Measurements from ENCODE around the gene ZFHX2. TPM values are rescaled to one million over a fixed set of nuclear protein-coding genes. Genes with fewer than 3 reads are reported as not detected.
"Not testable (repeated sequence)": the region's sequence is repeated elsewhere in the genome, so short reads cannot be mapped to it uniquely, and the experiment has no call there.

ZFHX2 gene
- total and polyA plus RNA-seq, 2 of the 13 experiments (the other 11 are each of a cell fraction or from before 2014, with no cell fraction given): 0.17 to 0.44 TPM

- TF ChIP-seq, protein P1, sequence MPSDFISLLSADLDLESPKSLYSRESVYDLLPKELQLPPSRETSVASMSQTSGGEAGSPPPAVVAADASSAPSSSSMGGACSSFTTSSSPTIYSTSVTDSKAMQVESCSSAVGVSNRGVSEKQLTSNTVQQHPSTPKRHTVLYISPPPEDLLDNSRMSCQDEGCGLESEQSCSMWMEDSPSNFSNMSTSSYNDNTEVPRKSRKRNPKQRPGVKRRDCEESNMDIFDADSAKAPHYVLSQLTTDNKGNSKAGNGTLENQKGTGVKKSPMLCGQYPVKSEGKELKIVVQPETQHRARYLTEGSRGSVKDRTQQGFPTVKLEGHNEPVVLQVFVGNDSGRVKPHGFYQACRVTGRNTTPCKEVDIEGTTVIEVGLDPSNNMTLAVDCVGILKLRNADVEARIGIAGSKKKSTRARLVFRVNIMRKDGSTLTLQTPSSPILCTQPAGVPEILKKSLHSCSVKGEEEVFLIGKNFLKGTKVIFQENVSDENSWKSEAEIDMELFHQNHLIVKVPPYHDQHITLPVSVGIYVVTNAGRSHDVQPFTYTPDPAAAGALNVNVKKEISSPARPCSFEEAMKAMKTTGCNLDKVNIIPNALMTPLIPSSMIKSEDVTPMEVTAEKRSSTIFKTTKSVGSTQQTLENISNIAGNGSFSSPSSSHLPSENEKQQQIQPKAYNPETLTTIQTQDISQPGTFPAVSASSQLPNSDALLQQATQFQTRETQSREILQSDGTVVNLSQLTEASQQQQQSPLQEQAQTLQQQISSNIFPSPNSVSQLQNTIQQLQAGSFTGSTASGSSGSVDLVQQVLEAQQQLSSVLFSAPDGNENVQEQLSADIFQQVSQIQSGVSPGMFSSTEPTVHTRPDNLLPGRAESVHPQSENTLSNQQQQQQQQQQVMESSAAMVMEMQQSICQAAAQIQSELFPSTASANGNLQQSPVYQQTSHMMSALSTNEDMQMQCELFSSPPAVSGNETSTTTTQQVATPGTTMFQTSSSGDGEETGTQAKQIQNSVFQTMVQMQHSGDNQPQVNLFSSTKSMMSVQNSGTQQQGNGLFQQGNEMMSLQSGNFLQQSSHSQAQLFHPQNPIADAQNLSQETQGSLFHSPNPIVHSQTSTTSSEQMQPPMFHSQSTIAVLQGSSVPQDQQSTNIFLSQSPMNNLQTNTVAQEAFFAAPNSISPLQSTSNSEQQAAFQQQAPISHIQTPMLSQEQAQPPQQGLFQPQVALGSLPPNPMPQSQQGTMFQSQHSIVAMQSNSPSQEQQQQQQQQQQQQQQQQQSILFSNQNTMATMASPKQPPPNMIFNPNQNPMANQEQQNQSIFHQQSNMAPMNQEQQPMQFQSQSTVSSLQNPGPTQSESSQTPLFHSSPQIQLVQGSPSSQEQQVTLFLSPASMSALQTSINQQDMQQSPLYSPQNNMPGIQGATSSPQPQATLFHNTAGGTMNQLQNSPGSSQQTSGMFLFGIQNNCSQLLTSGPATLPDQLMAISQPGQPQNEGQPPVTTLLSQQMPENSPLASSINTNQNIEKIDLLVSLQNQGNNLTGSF (CRISPR knock-in tag; IDR thresholded peaks at IDR 0.05): peak; percentile 66; the same call in 1 of the 2 replicates
- TF ChIP-seq ZNF691 (CRISPR knock-in tag; IDR thresholded peaks at IDR 0.05; ENCODE audit: borderline replicate concordance, low read depth): peak; percentile 99
- TF ChIP-seq ZBTB33 (CRISPR knock-in tag; IDR thresholded peaks at IDR 0.05): peak; percentile 86
- TF ChIP-seq, protein P2, sequence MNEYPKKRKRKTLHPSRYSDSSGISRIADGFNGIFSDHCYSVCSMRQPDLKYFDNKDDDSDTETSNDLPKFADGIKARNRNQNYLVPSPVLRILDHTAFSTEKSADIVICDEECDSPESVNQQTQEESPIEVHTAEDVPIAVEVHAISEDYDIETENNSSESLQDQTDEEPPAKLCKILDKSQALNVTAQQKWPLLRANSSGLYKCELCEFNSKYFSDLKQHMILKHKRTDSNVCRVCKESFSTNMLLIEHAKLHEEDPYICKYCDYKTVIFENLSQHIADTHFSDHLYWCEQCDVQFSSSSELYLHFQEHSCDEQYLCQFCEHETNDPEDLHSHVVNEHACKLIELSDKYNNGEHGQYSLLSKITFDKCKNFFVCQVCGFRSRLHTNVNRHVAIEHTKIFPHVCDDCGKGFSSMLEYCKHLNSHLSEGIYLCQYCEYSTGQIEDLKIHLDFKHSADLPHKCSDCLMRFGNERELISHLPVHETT (CRISPR knock-in tag; conservative IDR thresholded peaks at IDR 0.05): peak; percentile 85
- peak; percentile 92; the same call in 1 of the 2 replicates for TF ChIP-seq ZNF101 (CRISPR knock-in tag; IDR thresholded peaks at IDR 0.05; ENCODE audit: borderline replicate concordance, low read depth)
- peak; percentile 98; the same call in 1 of the 2 replicates for TF ChIP-seq ZNF230 (CRISPR knock-in tag; IDR thresholded peaks at IDR 0.05)
- peak; percentile 71; the same call in 1 of the 2 replicates for TF ChIP-seq CREM (IDR thresholded peaks at IDR 0.05)
- not testable (repeated sequence) for TF ChIP-seq CREM (CRISPR knock-in tag; IDR thresholded peaks at IDR 0.05)
- peak; percentile 84; the same call in 1 of the 2 replicates for TF ChIP-seq DNMT3B (CRISPR knock-in tag; conservative IDR thresholded peaks at IDR 0.05)
- TF ChIP-seq SRSF1 (optimal IDR thresholded peaks at IDR 0.05; ENCODE audit: low read depth, low read length): peak; percentile 20
- peak; percentile 86 for TF ChIP-seq ELF3 (CRISPR knock-in tag; IDR thresholded peaks at IDR 0.05)
- TF ChIP-seq SAP130 (CRISPR knock-in tag; IDR thresholded peaks at IDR 0.05; ENCODE audit: low read depth): peak; percentile 93
- 0 out of 2 replicates have a peak, but pooled peaks have one; percentile 34 for TF ChIP-seq HMG20A (CRISPR knock-in tag; IDR thresholded peaks at IDR 0.05; ENCODE audit: borderline replicate concordance)
- peak; percentile 84; the same call in 1 of the 2 replicates for TF ChIP-seq MXD3 (CRISPR knock-in tag; IDR thresholded peaks at IDR 0.05)
- TF ChIP-seq ZNF576 (CRISPR knock-in tag; IDR thresholded peaks at IDR 0.05): peak; percentile 95; the same call in 1 of the 2 replicates
- TF ChIP-seq CHD2 (IDR thresholded peaks at IDR 0.05; ENCODE audit: low read depth, low read length): peak; percentile 30; the same call in 1 of the 2 replicates
Observed at GRCh38 chr14:23583761-23584526, 32.4 kb upstream of the ZFHX2 start (continued).

Measured in HepG2 (cell line).